Keratinocyte (primary cell): ENCODE measurements around the gene ZSWIM9. TPM values are rescaled to one million over a fixed set of nuclear protein-coding genes. Genes with fewer than 3 reads are reported as not detected.

Source experiments
- DNase-seq: peaks from one replicate; pipeline ENCODE4 v3.0.0-alpha.2; 2011; ENCODE audit warnings: low read depth, missing footprints, low spot score
- FAIRE-seq: peaks from 2 replicates; lab custom pipeline; 2011; peaks lifted over from hg19 to GRCh38; lab: Jason Lieb, UNC
- H2AFZ ChIP-seq: 2 replicates; pipeline ENCODE4 v1.6.0; 2012; ENCODE audit warnings: low read length, control low read depth, inconsistent platforms; ENCODE audit not compliant: control insufficient read depth
- H3K27ac ChIP-seq: 2 replicates; pipeline ENCODE4 v1.5.1; 2011; ENCODE audit warnings: low read length; ENCODE audit not compliant: control insufficient read depth, insufficient read depth
- H3K27me3 ChIP-seq: 3 replicates; pipeline ENCODE4 v1.6.0; 2011; ENCODE audit warnings: low read length; ENCODE audit not compliant: control insufficient read depth, insufficient read depth; ENCODE audit errors: extremely low read depth
- H3K36me3 ChIP-seq, 2 experiments: 2 replicates in 1 of 2; 3 replicates in 1 of 2; pipeline ENCODE4 v1.5.1; 2011; ENCODE audit warnings: low read length in 2 of 2, mild to moderate bottlenecking in 1 of 2; ENCODE audit not compliant: control insufficient read depth in 2 of 2, insufficient read depth in 2 of 2; ENCODE audit errors: extremely low read depth in 1 of 2
- H3K4me1 ChIP-seq: 3 replicates; pipeline ENCODE4 v1.5.1; 2011; ENCODE audit warnings: low read length; ENCODE audit not compliant: control insufficient read depth, insufficient read depth; ENCODE audit errors: extremely low read depth
- H3K4me2 ChIP-seq: 3 replicates; pipeline ENCODE4 v1.6.0; 2011; ENCODE audit warnings: low read depth, low read length; ENCODE audit not compliant: control insufficient read depth, insufficient read depth; ENCODE audit errors: extremely low read depth
- H3K4me3 ChIP-seq, 3 experiments: fragments of 200-600 bp in 1 of 3; sonication (generic) in 1 of 3; 2 replicates in 2 of 3; 3 replicates in 1 of 3; pipeline ENCODE4 v1.5.1; 2011 to 2016; ENCODE audit warnings: low read length in 3 of 3, mild to moderate bottlenecking in 3 of 3, control low read depth in 2 of 3, inconsistent platforms in 1 of 3, low read depth in 1 of 3, mixed read lengths in 1 of 3, mixed run types in 1 of 3, moderate library complexity in 1 of 3; ENCODE audit not compliant: control insufficient read depth in 2 of 3, insufficient read depth in 2 of 3; ENCODE audit errors: extremely low read depth in 1 of 3
- H3K79me2 ChIP-seq: 2 replicates; pipeline ENCODE4 v1.6.0; 2012; ENCODE audit warnings: low read length; ENCODE audit not compliant: control insufficient read depth, insufficient read depth
- H3K9ac ChIP-seq: 3 replicates; pipeline ENCODE4 v1.6.0; 2011; ENCODE audit warnings: low read length; ENCODE audit not compliant: control insufficient read depth, insufficient read depth; ENCODE audit errors: extremely low read depth
- H3K9me1 ChIP-seq: 3 replicates; pipeline ENCODE4 v1.6.0; 2011; ENCODE audit warnings: low read length; ENCODE audit not compliant: control insufficient read depth, insufficient read depth; ENCODE audit errors: extremely low read depth
- H3K9me3 ChIP-seq: 2 replicates; pipeline ENCODE4 v1.5.1; 2012; ENCODE audit warnings: low read depth, low read length; ENCODE audit not compliant: control insufficient read depth
- H4K20me1 ChIP-seq: 3 replicates; pipeline ENCODE4 v1.6.0; 2011; ENCODE audit warnings: low read length; ENCODE audit not compliant: control insufficient read depth, insufficient read depth; ENCODE audit errors: extremely low read depth
- CTCF ChIP-seq, 3 experiments: IDR thresholded peaks in 1 of 3; conservative IDR thresholded peaks in 1 of 3; optimal IDR thresholded peaks in 1 of 3; 2 replicates in 2 of 3; 3 replicates in 1 of 3; pipeline versions ENCODE3 to v1.5.1; 2011; ENCODE audit warnings: low read length in 3 of 3, mild to moderate bottlenecking in 3 of 3, moderate library complexity in 2 of 3, control low read depth in 1 of 3, inconsistent platforms in 1 of 3; ENCODE audit not compliant: insufficient read depth in 2 of 3; ENCODE audit errors: extremely low read depth in 1 of 3
- EZH2 ChIP-seq: IDR thresholded peaks from one replicate; pipeline ENCODE4 v1.6.1; 2012; ENCODE audit warnings: inconsistent platforms, mild to moderate bottlenecking, low read length, moderate library complexity
- dilution Hi-C: fragments of 300-500 bp; cut with MboI; formaldehyde crosslinking; loops from one replicate; pipeline ENCODE4 v1.7.0; 2020; ENCODE audit warnings: low sequenced_read_pairs; ENCODE audit not compliant: extremely low pct_ligation_motif_present
- polyA plus RNA-seq, 5 experiments: library from polyadenylated mRNA; depleted of rRNA in 3 of 5; stranded (reverse) in 3 of 5; stranded (forward) in 1 of 5; unstranded in 1 of 5; fragments of >200 nt; gene quantifications; 1 replicate in 1 of 5; 2 replicates in 3 of 5; 3 replicates in 1 of 5; pipeline versions ENCODE4 v1.2.1 to v1.2.3, GENCODE V29; 2011 to 2012; ENCODE audit warnings: missing spikeins in 2 of 5, low read depth in 1 of 5, low replicate concordance in 1 of 5

Gene ZSWIM9
- polyA plus RNA-seq, 1 donor (not counting 4 experiments of a cell fraction or from before 2014, with no cell fraction given), result 0.46 TPM

GRCh38 chr19:48206397-48207093, 36.1 kb downstream of the ZSWIM9 start:
- no peak overlapping the region for H3K9ac ChIP-seq
- no peak for DNase-seq
- H3K9me1 ChIP-seq, result no peaks in the 10 kb centered on the region
- H3K27ac ChIP-seq, result no peak overlapping the region
- dilution Hi-C loops, result no loop called here
- peaks cover 7% of the 10 kb centered on the region for H3K4me1 ChIP-seq
- H3K79me2 ChIP-seq, result peaks cover 12% of the 10 kb centered on the region
- peaks cover 0 to 1% of the 10 kb centered on the region in 2 experiments for H3K36me3 ChIP-seq
- TF ChIP-seq CTCF (optimal IDR thresholded peaks at IDR 0.05 in 1 of 3, IDR thresholded peaks at IDR 0.05 in 1 of 3, conservative IDR thresholded peaks at IDR 0.05 in 1 of 3; ENCODE audit: extremely low read depth in 1 of 3, insufficient read depth in 2 of 3, low read length in 3 of 3) (no peak), EZH2 (no peak)
- no peak overlapping the region for H3K4me3 ChIP-seq
- no peak overlapping the region for H3K4me2 ChIP-seq
- H4K20me1 ChIP-seq, result no peaks in the 10 kb centered on the region
- H3K9me3 ChIP-seq, result no peaks in the 10 kb centered on the region
- no peak overlapping the region for H2AFZ ChIP-seq
- no peaks in the 10 kb centered on the region for H3K27me3 ChIP-seq
- FAIRE-seq, result no peak

- Histone ChIP-seq H3K36me3 (peaks cover 0 to 1% of the 10 kb centered on the region in 2 experiments), H3K27ac (no peak overlapping the region), H2AFZ (no peak overlapping the region), H3K79me2 (peaks cover 3% of the 10 kb centered on the region), H3K4me3 (no peak overlapping the region), H3K9me3 (no peaks in the 10 kb centered on the region), H3K27me3 (no peaks in the 10 kb centered on the region), H3K9ac (no peak overlapping the region), H3K9me1 (no peaks in the 10 kb centered on the region), H3K4me2 (no peak overlapping the region), H4K20me1 (no peaks in the 10 kb centered on the region), H3K4me1 (peaks cover 3% of the 10 kb centered on the region)
- DNase-seq, result no peak
- dilution Hi-C loops, result no loop called here
- TF ChIP-seq CTCF (optimal IDR thresholded peaks at IDR 0.05 in 1 of 3, IDR thresholded peaks at IDR 0.05 in 1 of 3, conservative IDR thresholded peaks at IDR 0.05 in 1 of 3; ENCODE audit: extremely low read depth in 1 of 3, insufficient read depth in 2 of 3, low read length in 3 of 3), result no peak
- no peak for TF ChIP-seq EZH2
- FAIRE-seq, result no peak
Measured at GRCh38 chr19:48210005-48210404, 39.5 kb downstream of the ZSWIM9 start.
